Psoas muscle (tissue), 8 donors: ENCODE measurements around the gene FOXP1. TPM values are rescaled to one million over a fixed set of nuclear protein-coding genes. Genes with fewer than 3 reads are reported as not detected.

ENCODE experiments used
- ATAC-seq, 4 donors: fragments of 200-7000 bp; cut with Tn5 transposase; one replicate each; pipeline ENCODE4 v1.9.1; 2020; ENCODE audit warnings: moderate library complexity in 3 of 4, mild to moderate bottlenecking in 2 of 4
- DNase-seq, 2 donors: peaks; one replicate each; pipeline ENCODE4 v3.0.0-alpha.2; 2020
- H3K27ac ChIP-seq: fragments of 200-600 bp; one replicate; pipeline ENCODE4 v1.8.0; 2022
- H3K27me3 ChIP-seq, 3 donors: fragments of 200-600 bp in 1 of 3; one replicate each; pipeline versions ENCODE4 v1.6.1 to v1.8.0; 2013 to 2022; ENCODE audit warnings: low read length in 2 of 3, mild to moderate bottlenecking in 2 of 3, moderate library complexity in 1 of 3; ENCODE audit not compliant: insufficient read depth in 3 of 3
- H3K36me3 ChIP-seq, 2 donors: fragments of 200-600 bp in 1 of 2; one replicate each; pipeline versions ENCODE4 v1.6.1 to v1.8.0; 2013 to 2022; ENCODE audit warnings: low read depth in 1 of 2, mild to moderate bottlenecking in 1 of 2, moderate library complexity in 1 of 2; ENCODE audit not compliant: insufficient read depth in 1 of 2
- H3K4me1 ChIP-seq: fragments of 200-600 bp; one replicate; pipeline ENCODE4 v1.8.0; 2022
- H3K4me3 ChIP-seq: fragments of 200-600 bp; one replicate; pipeline ENCODE4 v1.8.0; 2022; ENCODE audit warnings: mild to moderate bottlenecking
- H3K9me3 ChIP-seq: fragments of 200-600 bp; one replicate; pipeline ENCODE4 v1.8.0; 2022
- CTCF ChIP-seq: fragments of 200-600 bp; IDR thresholded peaks from one replicate; pipeline ENCODE4 v1.8.0; 2022; ENCODE audit warnings: antibody characterized with exemption
- WGBS, 3 donors: extraction: QIAGEN DNeasy Blood & Tissue Kit; methylation state at CpG; one replicate each; pipeline versions ENCODE4 v1.1.6 to v1.1.7; 2013; 5-methylcytosine and 5-hydroxymethylcytosine counted together
- intact Hi-C, 2 donors: fragments of 100-400 bp; cut with DNase I; formaldehyde crosslinking; loops; one replicate each; pipeline versions ENCODE4 v1.11.0 to v1.14.2; 2022
- polyA plus RNA-seq, 3 donors: library from polyadenylated mRNA; stranded (reverse); fragments of 200-250 nt; gene quantifications; one replicate each; pipeline ENCODE4 v1.2.3, GENCODE V29; 2013
- total RNA-seq, 4 donors: library from RNA; stranded (reverse); fragmentation: NEBNext Ultra II Directional in 2 of 4; extraction: Animal tissue kit (Norgen Biotek cat#: 25700) in 2 of 4; gene quantifications; one replicate each; pipeline versions ENCODE4 v1.2.1 to v1.2.4, GENCODE V29; 2021 to 2023
- donor health status: healthy with polysubstance abuse.
- donor health status: DM: no; HTN: no; CAD: no; lungs with moderate emphysema.
- donor health status: Bipolar disorder and iron deficiency.
- donor health status: healthy.
- donor health status: DM: yes; HTN: yes; CAD: no.
- donor health status: DM: no; HTN: no; CAD: no.
- donor health status: DM: no; HTN: no; CAD: no.
- donor health status: DM: yes; HTN: yes; CAD: no.

The FOXP1 gene
- total and polyA plus RNA-seq, 7 donors, result 2.6 to 26.4 (median 15.4) TPM

- Histone ChIP-seq H3K27me3 (no peaks in the 10 kb centered on the region), H3K9me3 (no peaks in the 10 kb centered on the region), H3K4me1 (peaks cover 42% of the 10 kb centered on the region), H3K36me3 (no peaks in the 10 kb centered on the region), H3K27ac (peak overlapping the region; percentile 93), H3K4me3 (peak overlapping the region; percentile 95)
- WGBS, 3 donors, result 62 to 73% (median 65%) methylated on average over 7 of the region's 7 CpGs
- DNase-seq (no peak), ATAC-seq (no peak)
- intact Hi-C loops, result loop anchor here in 1 of 2 donors (10.0 kb wide), 1 partner anchor 335 kb away; no protein-coding TSS in a partner anchor
- TF ChIP-seq CTCF, result no peak
These were observed 4.1 kb downstream of the FOXP1 start for GRCh38 chr3:71579326-71579934.

- DNase-seq (no peak), ATAC-seq (no peak)
- no peak for TF ChIP-seq CTCF
- Histone ChIP-seq H3K27ac (peak overlapping the region; percentile 46), H3K4me3 (peak overlapping the region; percentile 22), H3K27me3 (no peaks in the 10 kb centered on the region), H3K36me3 (peaks cover 0 to 3% of the 10 kb centered on the region in 2 donors), H3K4me1 (peaks cover 42% of the 10 kb centered on the region), H3K9me3 (no peaks in the 10 kb centered on the region)
- 40 to 71% (median 41%) methylated on average over 6 of the region's 6 CpGs for WGBS, 3 donors
- intact Hi-C loops, result loop anchor here in 1 of 2 donors (10.0 kb wide), 1 partner anchor 333 kb away; no protein-coding TSS in a partner anchor
These were observed 5.3 kb downstream of the FOXP1 start for GRCh38 chr3:71578054-71578751.

GRCh38 chr3:71577011-71577410, 6.5 kb downstream of the FOXP1 start:
- intact Hi-C loops, result loop anchor here in 1 of 2 donors (10.0 kb wide), 1 partner anchor 332 kb away; no protein-coding TSS in a partner anchor
- no peak for TF ChIP-seq CTCF
- ATAC-seq (no peak), DNase-seq (no peak)
- Histone ChIP-seq H3K4me1 (peaks cover 42% of the 10 kb centered on the region), H3K36me3 (peaks cover 0 to 6% of the 10 kb centered on the region in 2 donors), H3K9me3 (no peaks in the 10 kb centered on the region), H3K27ac (peak overlapping the region; percentile 3), H3K4me3 (no peak overlapping the region), H3K27me3 (no peaks in the 10 kb centered on the region)
- WGBS, 3 donors, result 59 to 89% (median 74%) methylated on average over 5 of the region's 5 CpGs

- TF ChIP-seq CTCF, result no peak
- Histone ChIP-seq H3K4me1 (peaks cover 33% of the 10 kb centered on the region), H3K27ac (no peak overlapping the region), H3K9me3 (no peaks in the 10 kb centered on the region), H3K4me3 (no peak overlapping the region), H3K27me3 (no peaks in the 10 kb centered on the region), H3K36me3 (peaks cover 0 to 10% of the 10 kb centered on the region in 2 donors)
- ATAC-seq, result no peak
- 96 to 100% (median 98%) methylated on average over 2 of the region's 2 CpGs for WGBS, 3 donors
- DNase-seq, result no peak
- intact Hi-C loops, result loop anchor here in 1 of 2 donors (10.0 kb wide), 1 partner anchor 331 kb away; no protein-coding TSS in a partner anchor
These were observed 8.1 kb downstream of the FOXP1 start for GRCh38 chr3:71575433-71575832.
